T-helper 1 cell treated with Interleukin-12 subunit alpha and Interleukin-12 subunit beta and Interleukin-4 antibody, amounts not matched to agents 30 ng/mL and 1 ng/mL, for 36 hours (primary cell): ENCODE results near the gene ARHGAP8. TPM values are rescaled to one million over a fixed set of nuclear protein-coding genes. Genes with fewer than 3 reads are reported as not detected.
"Not testable (repeated sequence)": the region's sequence is repeated elsewhere in the genome, so short reads cannot be mapped to it uniquely, and the experiment has no call there.

Source experiments
- intact Hi-C: fragments of 100-400 bp; cut with micrococcal nuclease; formaldehyde crosslinking; loops from one replicate; pipeline ENCODE4 v1.15.1; 2024
- total RNA-seq: library from RNA; stranded (reverse); gene quantifications from 2 replicates; pipeline ENCODE4 v1.2.3, GENCODE V29; 2022

Gene ARHGAP8
- total RNA-seq, 1 donor from 2014 or later: 0.44 TPM

GRCh38 chr22:44883011-44883421 is 130.6 kb downstream of the ARHGAP8 start:
- intact Hi-C loops: no loop called here

GRCh38 chr22:44884562-44884961 is 132.2 kb downstream of the ARHGAP8 start:
- intact Hi-C loops: no loop called here

GRCh38 chr22:44884968-44885805 is 132.8 kb downstream of the ARHGAP8 start:
- intact Hi-C loops: no loop called here

GRCh38 chr22:44885806-44886360 is 133.5 kb downstream of the ARHGAP8 start:
- intact Hi-C loops: no loop called here

GRCh38 chr22:44887941-44888366 is 135.6 kb downstream of the ARHGAP8 start:
- intact Hi-C loops: no loop called here

GRCh38 chr22:44888491-44889254 is 136.3 kb downstream of the ARHGAP8 start:
- intact Hi-C loops: no loop called here

GRCh38 chr22:44889255-44889878 is 137.0 kb downstream of the ARHGAP8 start:
- intact Hi-C loops: no loop called here

- intact Hi-C loops: no loop called here
Observed at GRCh38 chr22:44890416-44891292, 138.3 kb downstream of the ARHGAP8 start.

- intact Hi-C loops: no loop called here
Observed at GRCh38 chr22:44891293-44891747, 138.9 kb downstream of the ARHGAP8 start.

GRCh38 chr22:44891791-44892190 is 139.4 kb downstream of the ARHGAP8 start:
- intact Hi-C loops: no loop called here

GRCh38 chr22:44892243-44892642 is 139.9 kb downstream of the ARHGAP8 start:
- intact Hi-C loops: no loop called here

GRCh38 chr22:44892803-44893730 is 140.7 kb downstream of the ARHGAP8 start:
- intact Hi-C loops: no loop called here

- intact Hi-C loops: no loop called here
Observed at GRCh38 chr22:44893731-44894080, 141.3 kb downstream of the ARHGAP8 start.

- intact Hi-C loops: no loop called here
Observed at GRCh38 chr22:44894321-44894720, 141.9 kb downstream of the ARHGAP8 start.

GRCh38 chr22:44894782-44895181 is 142.4 kb downstream of the ARHGAP8 start:
- intact Hi-C loops: no loop called here

- intact Hi-C loops: no loop called here
Observed at GRCh38 chr22:44895296-44896055, 143.1 kb downstream of the ARHGAP8 start.

- intact Hi-C loops: no loop called here
Observed at GRCh38 chr22:44898236-44898635, 145.9 kb downstream of the ARHGAP8 start.

- intact Hi-C loops: no loop called here
Observed at GRCh38 chr22:44901301-44901700, 148.9 kb downstream of the ARHGAP8 start.

GRCh38 chr22:44903164-44903563 is 150.8 kb downstream of the ARHGAP8 start:
- intact Hi-C loops: not testable (repeated sequence)
